Measurements from ENCODE around the gene PKNOX2. TPM values are rescaled to one million over a fixed set of nuclear protein-coding genes. Genes with fewer than 3 reads are reported as not detected.

The PKNOX2 gene
- total RNA-seq, 2 experiments from 2014 or later = not detected

GRCh38 chr11:125344846-125345420 is 180.4 kb downstream of the PKNOX2 start:
- Histone ChIP-seq H3K36me3 (ENCODE audit: insufficient read depth, low read length) (no peaks in the 10 kb centered on the region), H3K4me1 (ENCODE audit: insufficient read depth, low read length, poor library complexity, severe bottlenecking) (no peaks in the 10 kb centered on the region), H3K4me2 (ENCODE audit: low read length) (no peak overlapping the region), H3K79me2 (ENCODE audit: insufficient read depth, low read depth, low read length) (no peaks in the 10 kb centered on the region), H3K9me2 (ENCODE audit: insufficient read depth, low read length) (no peaks in the 10 kb centered on the region), H3K27ac (ENCODE audit: low read depth, low read length, poor library complexity, severe bottlenecking) (no peak overlapping the region), H4K20me1 (ENCODE audit: insufficient read depth, low read length) (no peaks in the 10 kb centered on the region), H2AFZ (ENCODE audit: low read length) (no peak overlapping the region), H3K9me3 (ENCODE audit: low read length) (no peaks in the 10 kb centered on the region), H3K4me3 (ENCODE audit: low read depth, low read length, poor library complexity, severe bottlenecking) (no peak overlapping the region)
- no peak for TF ChIP-seq EZH2phosphoT487 (IDR thresholded peaks at IDR 0.05; ENCODE audit: borderline replicate concordance, low read depth, low read length)
- no peak for TF ChIP-seq CTCF (conservative IDR thresholded peaks at IDR 0.05; ENCODE audit: low read length)
- CTCF ChIA-PET (ENCODE audit: unreplicated experiment) = interaction anchor here (1.4 kb wide), 1 partner anchor 9 kb away, joined by 3 read pairs; no protein-coding TSS in a partner anchor
- no TSS peak for BruUV-seq (replicated peaks)
- DNase-seq (ENCODE audit: low spot score) = no peak
- POLR2A ChIA-PET = no interaction called here
- intact Hi-C loops (cut with micrococcal nuclease; ENCODE audit: unreplicated experiment) = no loop called here

DNA sequence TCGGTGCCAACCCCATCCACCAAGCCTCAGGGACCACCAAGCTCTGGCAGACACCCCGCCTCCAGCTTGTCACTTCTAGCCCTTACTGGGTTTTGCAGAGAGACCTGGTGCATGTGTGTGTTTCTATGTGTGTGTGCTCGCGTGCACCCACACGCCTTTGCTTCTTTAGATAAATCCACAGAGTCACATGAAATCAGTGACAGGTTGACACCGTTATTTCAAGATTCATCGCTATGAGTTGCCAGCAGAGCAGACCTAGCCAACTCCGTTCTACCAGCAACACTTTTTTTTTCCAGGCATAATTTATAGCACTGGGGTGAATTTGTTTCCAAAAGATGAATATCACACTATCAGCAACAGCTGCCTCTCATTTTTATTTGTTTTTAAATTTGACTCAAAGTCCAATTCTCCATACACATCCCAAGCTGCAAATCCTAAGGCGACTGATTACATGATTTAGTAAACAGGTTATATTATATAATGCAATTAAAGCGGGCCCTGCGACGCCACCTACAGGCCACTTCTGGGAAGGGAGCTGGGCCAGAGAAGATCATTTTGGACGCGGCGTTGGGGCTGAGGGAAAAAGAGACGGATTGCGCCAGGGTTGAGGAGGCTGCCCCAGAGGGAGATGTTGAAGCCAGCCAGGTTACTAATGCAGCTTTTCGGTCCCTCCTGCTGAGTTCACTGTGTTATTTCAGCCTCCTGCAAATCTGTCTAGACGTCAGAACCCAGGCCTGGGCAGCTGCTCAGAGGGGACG is 181.0 kb downstream of the PKNOX2 start:
- Histone ChIP-seq H3K9me3 (ENCODE audit: low read length) (no peaks in the 10 kb centered on the region), H3K4me3 (ENCODE audit: low read depth, low read length, poor library complexity, severe bottlenecking) (no peak overlapping the region), H3K36me3 (ENCODE audit: insufficient read depth, low read length) (no peaks in the 10 kb centered on the region), H4K20me1 (ENCODE audit: insufficient read depth, low read length) (no peaks in the 10 kb centered on the region), H3K4me1 (ENCODE audit: insufficient read depth, low read length, poor library complexity, severe bottlenecking) (no peaks in the 10 kb centered on the region), H3K9me2 (ENCODE audit: insufficient read depth, low read length) (no peaks in the 10 kb centered on the region), H3K79me2 (ENCODE audit: insufficient read depth, low read depth, low read length) (no peaks in the 10 kb centered on the region), H3K4me2 (ENCODE audit: low read length) (no peak overlapping the region), H2AFZ (ENCODE audit: low read length) (no peak overlapping the region), H3K27ac (ENCODE audit: low read depth, low read length, poor library complexity, severe bottlenecking) (no peak overlapping the region)
- DNase-seq (ENCODE audit: low spot score) = peak; percentile 28
- no peak for TF ChIP-seq EZH2phosphoT487 (IDR thresholded peaks at IDR 0.05; ENCODE audit: borderline replicate concordance, low read depth, low read length)
- peak; percentile 90 for TF ChIP-seq CTCF (conservative IDR thresholded peaks at IDR 0.05; ENCODE audit: low read length)
- POLR2A ChIA-PET = no interaction called here
- BruUV-seq (replicated peaks) = no TSS peak
- intact Hi-C loops (cut with micrococcal nuclease; ENCODE audit: unreplicated experiment) = no loop called here
- CTCF ChIA-PET (ENCODE audit: unreplicated experiment) = interaction anchor here (1.3 to 1.4 kb wide), 2 partner anchors 10 to 41 kb away, joined by 3 read pairs; no protein-coding TSS in a partner anchor

- TF ChIP-seq EZH2phosphoT487 (IDR thresholded peaks at IDR 0.05; ENCODE audit: borderline replicate concordance, low read depth, low read length) = no peak
- no peak for TF ChIP-seq CTCF (conservative IDR thresholded peaks at IDR 0.05; ENCODE audit: low read length)
- Histone ChIP-seq H3K36me3 (ENCODE audit: insufficient read depth, low read length) (no peaks in the 10 kb centered on the region), H3K9me2 (ENCODE audit: insufficient read depth, low read length) (no peaks in the 10 kb centered on the region), H3K79me2 (ENCODE audit: insufficient read depth, low read depth, low read length) (no peaks in the 10 kb centered on the region), H3K4me3 (ENCODE audit: low read depth, low read length, poor library complexity, severe bottlenecking) (no peak overlapping the region), H4K20me1 (ENCODE audit: insufficient read depth, low read length) (no peaks in the 10 kb centered on the region), H3K4me2 (ENCODE audit: low read length) (no peak overlapping the region), H2AFZ (ENCODE audit: low read length) (no peak overlapping the region), H3K27ac (ENCODE audit: low read depth, low read length, poor library complexity, severe bottlenecking) (no peak overlapping the region), H3K9me3 (ENCODE audit: low read length) (no peaks in the 10 kb centered on the region), H3K4me1 (ENCODE audit: insufficient read depth, low read length, poor library complexity, severe bottlenecking) (no peaks in the 10 kb centered on the region)
- no TSS peak for BruUV-seq (replicated peaks)
- CTCF ChIA-PET (ENCODE audit: unreplicated experiment) = interaction anchor here (1.3 kb wide), 1 partner anchor 42 kb away, joined by 3 read pairs; no protein-coding TSS in a partner anchor
- intact Hi-C loops (cut with micrococcal nuclease; ENCODE audit: unreplicated experiment) = no loop called here
- no peak for DNase-seq (ENCODE audit: low spot score)
- POLR2A ChIA-PET = interaction anchor here (0.6 kb wide), 1 partner anchor 285 kb away, joined by 3 read pairs; no protein-coding TSS in a partner anchor
These were observed 181.6 kb downstream of the PKNOX2 start for GRCh38 chr11:125346179-125346530.

Data from OCI-LY7 (cell line).